Stimulated activated CD4-positive, alpha-beta T cell treated with anti-CD3 and anti-CD28 coated beads, Interleukin-12 subunit alpha, Interleukin-12 subunit beta, amount 100 ng/mL, for 4 hours (primary cell): Measurements from ENCODE around the gene IKZF1.

Source experiments
- DNase-seq: peaks from one replicate; pipeline ENCODE4 v3.0.0-alpha.2; 2020

Gene IKZF1

DNA sequence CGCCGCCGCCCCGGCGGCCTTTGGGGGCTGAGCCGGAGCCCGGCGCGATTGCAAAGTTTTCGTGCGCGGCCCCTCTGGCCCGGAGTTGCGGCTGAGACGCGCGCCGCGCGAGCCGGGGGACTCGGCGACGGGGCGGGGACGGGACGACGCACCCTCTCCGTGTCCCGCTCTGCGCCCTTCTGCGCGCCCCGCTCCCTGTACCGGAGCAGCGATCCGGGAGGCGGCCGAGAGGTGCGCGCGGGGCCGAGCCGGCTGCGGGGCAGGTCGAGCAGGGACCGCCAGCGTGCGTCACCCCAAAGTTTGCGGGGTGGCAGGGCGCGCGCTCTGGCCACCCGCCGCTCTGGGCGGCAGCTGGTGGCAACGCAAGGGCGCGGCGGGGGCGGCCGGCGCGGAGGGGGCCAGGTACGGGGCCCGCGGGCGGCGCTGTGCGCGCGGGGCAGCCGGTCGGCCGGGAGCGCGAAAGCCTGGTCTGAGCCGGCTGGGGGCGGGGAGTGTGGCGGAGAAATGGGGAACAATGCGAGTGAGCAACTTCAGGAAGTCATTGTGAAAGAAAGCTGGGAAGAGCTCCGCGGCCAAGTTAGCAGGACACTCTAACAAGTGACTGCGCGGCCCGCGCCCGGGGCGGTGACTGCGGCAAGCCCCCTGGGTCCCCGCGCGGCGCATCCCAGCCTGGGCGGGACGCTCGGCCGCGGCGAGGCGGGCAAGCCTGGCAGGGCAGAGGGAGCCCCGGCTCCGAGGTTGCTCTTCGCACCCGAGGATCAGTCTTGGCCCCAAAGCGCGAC, at the start of gene IKZF1:
TSS of gene IKZF1 (plus strand) at position 588 of the 782 bp plus-strand sequence. CDS start 14,346 bp downstream, outside the sequence.
- peak; percentile 68 for DNase-seq

DNA sequence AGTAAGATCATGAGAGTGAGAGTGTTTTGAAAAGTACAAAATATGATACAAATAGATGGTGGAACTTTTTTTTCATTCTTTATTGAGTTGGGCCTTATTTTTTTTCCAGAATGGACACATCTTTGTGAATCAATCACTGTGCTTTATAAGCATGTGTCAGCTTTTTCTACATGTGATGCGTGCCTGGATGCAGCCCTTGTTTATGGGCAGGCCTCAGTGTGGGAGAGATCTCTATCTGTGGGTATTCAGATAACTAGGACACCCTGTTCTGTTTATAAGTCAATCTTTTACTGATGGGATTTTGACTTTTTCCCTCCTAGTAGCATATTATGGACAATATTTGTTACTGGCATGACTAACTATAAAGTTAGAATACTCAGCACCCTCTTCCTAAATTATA, 42.9 kb upstream of the IKZF1 start:
- DNase-seq = no peak

DNA sequence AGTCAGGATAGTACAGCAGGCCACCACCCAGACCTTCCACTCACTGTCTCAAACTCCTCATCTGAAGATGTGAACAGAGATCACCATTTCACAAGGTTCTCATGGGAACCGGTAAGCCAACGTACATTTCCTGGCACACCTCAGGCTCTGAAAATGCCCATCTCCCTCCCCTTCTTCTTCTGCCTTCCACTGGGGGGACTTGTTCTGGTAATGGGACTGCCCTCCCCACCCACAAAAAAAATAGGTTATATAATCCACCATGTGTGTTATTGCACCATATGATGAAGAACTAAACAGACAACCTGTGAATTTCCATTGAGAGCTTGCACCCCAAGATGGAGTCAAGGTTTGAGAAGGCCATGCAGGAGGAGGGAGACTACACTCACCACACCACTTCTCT, 42.1 kb upstream of the IKZF1 start:
- no peak for DNase-seq

DNA sequence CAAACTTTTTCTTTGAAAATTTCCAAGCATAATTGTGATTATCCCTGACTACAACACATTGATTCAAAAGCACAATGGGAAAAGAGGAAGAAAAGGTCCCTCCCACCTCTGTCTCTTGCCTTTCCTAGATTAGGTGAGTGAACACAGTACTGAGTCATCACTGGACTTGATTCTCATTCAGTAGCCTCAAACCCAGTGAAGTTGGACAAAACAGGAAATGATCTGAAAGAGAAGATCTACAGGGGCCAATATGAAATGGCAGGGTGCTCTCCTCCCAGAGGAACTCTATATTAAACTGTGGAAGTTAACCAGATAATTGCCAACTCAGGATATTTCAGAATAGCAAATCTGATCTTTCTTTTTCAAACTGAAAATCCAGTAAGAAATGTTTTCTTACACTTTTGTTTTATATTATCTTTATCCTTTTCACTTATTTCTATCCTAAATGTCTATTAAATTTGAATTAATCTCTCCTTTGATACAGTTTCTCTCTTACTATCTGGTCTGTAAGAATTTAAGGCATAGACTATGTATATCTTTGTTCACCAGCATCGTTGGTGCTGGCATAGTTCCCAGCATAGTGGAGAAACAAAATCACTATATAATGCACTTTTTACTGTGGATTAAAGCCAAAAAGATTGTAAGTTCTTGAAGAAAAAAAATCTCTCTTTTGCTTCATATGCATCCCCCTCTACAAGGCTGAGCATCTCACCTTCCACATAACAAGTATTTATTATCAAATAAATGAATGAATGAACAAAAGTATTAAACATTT, 41.4 kb upstream of the IKZF1 start:
- no peak for DNase-seq

DNA sequence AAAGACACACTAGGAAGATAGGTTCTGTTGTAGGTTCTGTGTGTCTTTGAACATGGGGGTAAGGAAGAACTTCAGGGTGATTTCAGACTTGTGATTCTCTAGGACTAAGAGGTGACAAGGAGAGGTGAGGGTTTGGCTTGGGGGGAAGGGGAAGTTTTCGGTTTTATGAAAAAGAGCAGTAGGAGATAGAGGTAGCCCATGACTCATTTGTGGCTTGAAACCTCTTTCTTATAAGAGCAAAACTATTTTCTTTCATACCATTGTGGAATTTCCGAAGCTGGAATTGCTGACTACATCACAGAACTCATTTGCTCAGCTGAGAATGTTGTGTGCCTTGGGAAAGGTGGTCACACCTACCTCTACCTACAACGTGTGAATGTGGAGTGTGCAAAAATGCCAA, 39.6 kb upstream of the IKZF1 start:
- no peak for DNase-seq

DNA sequence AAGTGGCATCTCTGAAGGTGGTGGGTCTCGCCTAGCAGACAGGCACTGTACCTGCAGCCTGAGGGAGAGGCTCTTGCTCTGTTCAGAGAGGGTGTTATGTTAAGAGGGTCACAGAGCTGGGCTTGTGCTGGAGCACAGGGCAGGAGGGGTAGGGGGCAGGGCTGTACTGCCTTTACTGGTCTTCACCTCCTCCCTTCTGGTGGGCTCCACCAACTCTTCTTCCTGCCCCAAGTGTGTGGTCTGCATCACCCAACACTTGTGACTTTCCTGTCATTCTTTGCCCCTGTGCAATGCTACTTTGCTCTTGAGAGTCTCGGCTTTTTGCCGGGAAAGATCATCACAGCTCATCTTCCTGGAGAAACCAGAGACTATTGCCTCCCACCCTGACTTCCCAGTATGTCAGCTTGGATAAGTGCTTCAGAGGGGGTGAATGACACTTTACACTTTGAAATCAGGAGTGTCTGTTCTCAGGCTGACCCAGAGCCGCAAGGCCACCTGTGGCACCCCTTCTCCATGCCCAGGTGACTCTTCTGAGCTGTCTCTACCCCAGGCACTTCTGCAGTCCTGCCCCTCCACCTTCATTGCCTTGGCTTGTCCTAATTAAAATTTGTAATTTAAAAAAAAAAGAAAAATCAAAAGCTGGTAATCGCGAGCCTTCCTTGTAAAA, 38.4 kb upstream of the IKZF1 start:
- DNase-seq = no peak

DNA sequence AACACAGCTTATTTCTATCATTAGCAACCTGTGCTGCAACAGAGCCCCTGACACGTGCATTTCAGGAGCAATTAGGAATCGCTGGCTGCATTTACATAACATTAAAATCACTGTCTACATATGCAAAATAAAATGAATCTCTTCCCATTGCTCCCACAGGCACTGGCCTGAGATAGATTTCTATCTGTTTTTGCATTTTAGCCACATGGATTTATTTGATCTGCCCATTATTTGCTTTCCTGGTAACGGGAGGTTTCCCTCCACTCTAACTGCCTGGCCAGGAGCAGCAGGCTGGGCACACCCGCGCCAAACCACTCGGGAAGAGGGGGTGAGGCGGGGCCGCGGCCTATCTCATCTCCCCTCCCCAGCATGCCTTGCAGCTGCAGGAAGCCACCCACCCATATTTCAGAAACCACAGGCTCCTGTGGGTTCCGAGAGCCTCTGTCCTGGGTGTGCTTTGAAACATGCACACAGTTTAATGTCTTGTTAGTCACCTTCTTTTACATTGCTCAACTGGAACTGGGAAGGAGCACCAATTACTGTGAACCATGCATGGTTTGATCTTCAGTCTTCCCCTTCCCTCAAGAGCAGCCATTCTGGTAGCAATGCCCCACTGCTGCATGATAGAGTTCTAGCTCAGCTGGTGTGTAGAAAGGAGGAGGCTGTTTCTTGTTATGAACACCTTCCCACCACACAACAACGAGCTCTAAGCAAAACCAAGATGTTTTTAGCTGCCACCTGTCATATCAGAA, 37.7 kb upstream of the IKZF1 start:
- peak; percentile 61 for DNase-seq

DNA sequence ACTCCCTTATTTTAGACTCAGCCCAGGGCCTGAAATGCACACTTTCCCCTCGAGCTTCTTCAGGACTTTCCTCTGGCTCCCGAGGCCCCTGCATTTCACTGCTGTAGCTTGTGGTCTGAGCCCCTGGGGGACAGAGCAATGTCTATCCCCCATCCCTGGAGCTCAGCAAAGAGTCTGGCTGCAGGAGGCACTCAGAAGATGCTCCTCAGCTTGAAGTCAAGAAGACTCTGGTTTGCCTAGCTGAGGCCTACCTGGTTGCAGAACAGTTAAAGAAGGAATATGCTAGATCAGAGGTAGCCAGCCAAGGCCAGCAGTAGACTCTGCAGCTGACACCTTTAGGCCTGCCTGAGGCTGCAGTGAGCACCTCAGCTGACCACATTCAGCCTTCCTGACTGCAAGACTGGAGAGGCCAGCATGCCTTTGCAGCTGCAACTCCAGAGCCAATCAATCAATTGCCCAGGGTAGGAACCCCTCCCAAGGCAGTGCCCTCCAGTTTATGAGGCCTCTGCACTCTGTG, 36.9 kb upstream of the IKZF1 start:
- no peak for DNase-seq

DNA sequence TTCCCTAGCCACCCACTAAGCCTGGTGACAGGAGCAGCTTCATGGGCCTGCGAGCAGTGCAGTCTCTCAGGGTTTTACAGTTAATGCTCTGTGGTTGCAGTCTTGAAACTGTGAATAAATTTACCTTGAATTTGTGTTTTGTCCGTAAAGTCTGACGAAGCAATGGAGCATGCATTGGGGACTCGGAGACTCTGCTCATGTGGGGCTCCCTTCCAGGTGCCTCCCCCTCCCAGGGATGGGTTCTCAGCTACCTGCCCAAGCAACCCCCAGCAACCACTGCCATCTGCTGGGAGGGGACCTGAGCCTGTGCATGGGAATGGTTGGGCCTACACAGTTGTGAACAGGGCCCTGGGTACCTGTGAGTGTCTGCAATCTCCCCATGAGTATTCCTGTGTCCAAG, 36.3 kb upstream of the IKZF1 start:
- DNase-seq = no peak

DNA sequence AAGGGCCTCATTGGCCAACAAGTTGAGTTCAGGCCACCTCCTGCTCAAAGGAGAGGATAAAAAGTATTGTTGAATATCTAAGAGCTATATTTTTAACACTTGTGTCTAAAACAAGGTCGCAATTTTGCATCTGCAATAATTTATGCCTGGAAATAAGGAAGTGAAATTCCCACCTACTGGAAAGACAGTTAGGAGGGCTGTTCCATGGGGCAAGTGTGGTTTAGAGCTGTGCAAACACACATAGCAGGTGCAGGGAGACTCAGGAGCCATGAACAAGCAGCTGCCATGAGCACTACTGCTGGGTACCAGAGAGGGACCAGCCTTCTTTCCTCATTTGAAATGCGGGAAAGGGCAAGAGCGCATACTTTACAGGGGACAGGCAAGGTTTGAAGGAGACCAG, 35.5 kb upstream of the IKZF1 start:
- DNase-seq = no peak

DNA sequence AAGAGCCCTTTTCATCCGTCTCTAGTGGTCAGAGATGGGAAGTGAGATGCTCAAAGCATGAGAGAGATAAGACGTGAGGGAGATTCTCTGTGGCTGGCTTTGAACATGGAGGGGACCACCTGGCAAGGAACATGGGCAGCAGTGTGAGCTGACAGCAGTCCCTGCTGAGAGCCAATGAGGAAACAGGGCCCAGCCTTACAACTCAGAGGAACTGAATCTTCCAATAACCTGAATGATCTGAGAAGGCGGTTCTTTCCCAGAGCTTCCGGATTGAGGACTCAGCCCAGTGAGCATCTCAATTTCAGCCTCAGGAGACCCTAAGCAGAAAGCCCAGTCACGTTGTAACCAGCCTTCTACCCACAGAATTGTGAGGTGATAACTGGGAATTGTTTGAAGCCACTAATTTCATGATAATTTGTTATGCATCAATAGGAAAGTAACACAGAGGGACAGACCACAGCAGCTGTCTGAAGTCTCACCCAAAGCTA, 33.9 kb upstream of the IKZF1 start:
- no peak for DNase-seq

DNA sequence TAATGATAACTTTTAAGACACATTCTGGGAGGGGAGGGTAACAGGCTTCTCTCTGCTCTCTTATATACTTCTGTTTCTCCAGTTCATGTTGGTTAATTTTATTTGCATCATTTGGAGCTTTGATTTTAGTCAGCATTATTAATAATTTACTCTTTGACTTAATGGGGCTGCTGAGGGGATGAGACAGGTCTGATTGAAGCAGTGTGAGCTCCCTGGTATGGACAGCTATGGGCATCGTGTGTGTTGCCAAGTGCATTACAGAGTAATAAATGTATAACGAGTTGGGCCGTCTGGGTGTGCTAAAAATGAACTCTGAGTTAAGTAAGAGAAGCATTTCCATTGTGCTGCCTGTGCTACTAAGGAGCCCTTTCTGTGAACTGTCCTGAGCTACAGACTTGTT, 31.7 kb upstream of the IKZF1 start:
- DNase-seq = no peak

DNA sequence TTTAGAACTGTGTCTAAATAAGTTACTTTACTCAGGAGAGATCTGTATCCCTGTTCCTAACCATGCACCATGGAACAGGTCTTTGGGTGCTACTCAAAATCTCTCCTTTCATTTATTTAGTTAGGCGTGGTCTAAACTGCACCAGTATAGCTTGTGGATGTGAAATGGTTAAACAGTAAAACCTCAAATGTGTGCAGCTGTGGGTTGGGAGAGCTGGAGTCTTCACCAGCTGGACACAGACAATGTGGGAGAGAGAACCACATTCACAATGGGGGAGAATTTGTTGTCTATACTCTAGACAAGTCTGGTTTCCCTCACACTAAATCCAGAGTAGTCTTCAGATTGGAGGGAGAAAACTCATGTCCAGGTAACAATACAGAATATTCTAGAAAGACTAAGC, 31.2 kb upstream of the IKZF1 start:
- DNase-seq = no peak

DNA sequence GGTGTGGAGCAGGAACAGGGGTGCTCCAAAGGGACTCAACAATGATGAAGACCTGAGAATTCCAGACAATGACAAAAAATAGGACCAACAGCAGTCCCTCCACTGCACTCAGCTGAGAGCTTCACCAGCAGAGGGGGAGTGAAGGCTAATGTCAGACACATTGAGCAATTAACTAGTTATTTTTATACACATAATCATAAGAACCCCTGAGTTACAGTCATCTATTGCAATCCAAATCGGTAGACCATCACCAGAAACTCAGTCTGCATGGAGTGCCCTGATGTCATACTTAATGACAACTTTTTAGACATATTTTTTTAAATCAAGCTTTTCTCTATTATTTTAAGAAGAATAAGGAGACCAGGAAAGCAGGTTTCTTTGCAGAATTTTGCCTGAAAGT, 30.6 kb upstream of the IKZF1 start:
- no peak for DNase-seq

DNA sequence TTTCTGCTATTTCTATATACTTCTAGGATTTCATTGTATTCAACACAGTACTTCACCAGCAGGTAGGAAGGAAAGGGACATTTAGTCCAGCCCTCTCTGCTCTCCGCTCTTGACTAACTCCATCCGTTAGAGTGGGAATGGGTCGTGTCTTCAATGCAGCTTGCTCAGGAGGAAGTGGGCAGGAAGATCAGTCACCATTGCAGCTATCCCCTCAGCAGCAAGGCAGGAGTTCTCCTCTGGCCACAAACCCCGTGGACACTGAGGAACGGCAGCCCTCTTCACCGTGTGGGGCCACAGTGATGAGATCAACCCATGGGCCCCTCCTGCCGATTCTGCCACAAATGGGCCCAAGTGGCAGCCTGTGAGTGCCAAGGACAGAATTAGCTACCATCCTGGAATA, 30.2 kb upstream of the IKZF1 start:
- no peak for DNase-seq

DNA sequence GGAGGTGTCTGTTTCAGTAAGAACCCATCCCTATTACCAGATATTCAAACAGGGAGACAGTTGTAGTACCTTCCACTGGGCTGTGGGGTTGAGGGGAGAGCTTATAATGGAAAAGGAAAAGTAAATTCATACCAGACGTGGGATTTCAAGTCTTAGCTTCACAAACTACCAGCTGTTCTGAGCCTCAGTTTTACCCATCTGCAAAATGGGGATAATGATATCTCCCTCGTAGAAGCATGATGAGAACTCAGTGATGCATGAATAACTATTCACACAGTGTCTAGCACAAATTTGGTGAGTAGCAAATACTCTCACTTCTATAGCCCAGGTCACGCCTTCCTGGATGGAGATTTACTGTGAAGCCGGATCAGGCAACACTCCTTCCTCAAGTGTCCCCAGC, 29.1 kb upstream of the IKZF1 start:
- DNase-seq = no peak

DNA sequence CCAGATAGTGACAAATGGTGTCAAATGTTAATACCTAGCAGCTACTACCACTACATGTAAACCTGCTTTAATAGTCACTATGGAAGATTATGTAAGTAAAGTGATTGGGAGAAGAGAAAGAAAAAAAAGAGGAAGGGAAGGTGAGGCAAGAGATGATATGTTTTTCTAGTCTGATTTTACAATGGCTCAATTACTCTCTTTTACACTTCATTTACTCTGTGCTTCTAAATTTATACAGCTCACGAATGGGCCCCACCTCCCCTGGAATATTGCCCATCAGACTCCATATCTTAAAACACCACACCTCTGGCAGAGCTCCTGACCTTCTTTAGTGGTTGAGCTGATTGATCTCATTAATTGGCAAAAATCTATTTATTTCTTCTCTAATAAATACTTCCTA, 28.0 kb upstream of the IKZF1 start:
- DNase-seq = no peak

DNA sequence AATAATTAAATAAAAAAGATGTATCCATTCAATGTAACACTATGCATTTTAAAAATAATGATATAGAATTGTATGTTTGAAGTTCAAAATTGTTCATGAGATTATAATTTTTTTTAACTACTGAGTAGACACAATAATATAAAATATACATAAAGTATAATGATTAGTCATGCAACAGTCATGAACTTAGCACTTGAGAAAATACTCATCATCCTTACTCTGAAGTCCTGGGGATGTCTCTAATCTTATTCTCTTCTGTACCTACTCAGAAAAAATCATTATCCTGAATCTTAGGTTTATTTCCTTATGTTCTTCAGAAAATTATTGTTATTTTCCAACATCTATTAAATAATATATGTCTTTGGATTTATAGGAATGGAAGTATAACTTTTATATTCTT, 26.4 kb upstream of the IKZF1 start:
- DNase-seq = no peak

DNA sequence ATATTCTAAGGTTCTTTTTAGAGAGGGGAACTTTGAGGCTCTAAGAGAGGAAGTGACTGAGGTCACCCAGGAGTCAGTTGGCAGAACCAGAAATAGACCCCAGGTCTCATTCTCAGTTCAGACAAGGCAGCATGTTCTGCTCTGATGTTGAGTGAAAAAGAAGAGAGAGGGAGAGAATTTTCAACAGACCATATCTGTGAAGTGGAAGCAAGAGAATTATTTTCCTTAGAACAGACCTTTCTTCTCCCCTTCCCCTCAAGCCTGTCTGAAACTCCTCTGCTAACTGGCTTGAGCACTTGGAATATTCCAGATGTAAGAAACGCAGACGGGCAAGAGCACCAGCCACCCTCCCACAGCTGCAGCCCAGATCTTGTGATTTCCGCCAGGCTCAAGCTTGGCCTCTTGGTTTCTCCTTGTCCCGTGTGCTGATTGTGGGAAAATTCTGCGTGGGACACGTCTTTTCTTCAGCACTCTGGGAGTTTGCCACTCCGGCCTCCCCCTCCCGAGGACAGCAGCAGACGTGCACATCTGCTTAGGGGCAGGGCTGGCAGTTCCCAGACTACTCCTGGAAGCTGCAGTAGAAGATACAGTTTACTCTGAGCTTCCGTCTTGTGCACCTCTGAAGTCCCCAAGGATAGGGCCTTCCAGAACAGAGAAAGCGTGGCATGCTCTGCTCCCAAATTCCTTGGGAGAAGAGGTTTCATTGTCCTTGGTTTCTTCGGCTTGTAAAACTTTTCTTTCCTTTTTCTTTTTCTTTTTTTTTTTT, 22.7 kb upstream of the IKZF1 start:
- no peak for DNase-seq

DNA sequence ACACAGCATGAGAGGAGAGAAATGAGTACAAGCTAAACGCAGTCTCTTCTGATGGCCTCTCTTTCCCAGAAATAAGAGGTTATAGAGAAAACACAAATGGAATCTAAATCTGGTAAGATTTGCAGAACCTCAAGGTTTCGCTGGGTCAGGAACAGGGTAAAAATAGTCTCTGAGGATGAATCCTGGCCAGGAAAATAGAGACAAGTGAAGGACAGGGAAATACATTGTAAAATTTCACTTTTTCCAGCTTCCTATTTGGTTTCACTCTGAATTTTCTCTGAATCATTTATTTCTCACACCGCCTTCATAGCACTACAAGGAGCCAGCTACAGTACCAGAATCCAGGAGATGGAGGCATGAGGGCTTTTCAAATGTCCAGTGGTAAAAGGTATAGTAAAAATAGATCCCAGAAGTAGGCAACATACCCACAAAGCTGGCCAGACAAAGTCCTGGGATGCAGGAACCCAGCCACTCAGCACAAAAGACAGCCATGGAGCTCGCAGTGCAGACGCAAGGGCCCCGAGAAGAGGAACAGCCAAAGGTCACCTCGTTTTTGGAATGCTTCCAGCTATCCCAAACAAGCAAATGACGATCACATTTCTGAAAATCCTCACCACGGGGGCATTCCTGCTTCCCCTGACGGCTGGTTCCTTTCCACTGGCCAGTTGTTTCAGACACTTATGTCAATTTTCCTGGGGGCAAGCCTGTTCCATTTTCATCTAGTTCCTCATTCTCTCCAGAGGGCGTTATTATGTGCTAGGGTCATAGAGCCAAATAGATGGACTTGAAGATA, 21.5 kb upstream of the IKZF1 start:
- no peak for DNase-seq

DNA sequence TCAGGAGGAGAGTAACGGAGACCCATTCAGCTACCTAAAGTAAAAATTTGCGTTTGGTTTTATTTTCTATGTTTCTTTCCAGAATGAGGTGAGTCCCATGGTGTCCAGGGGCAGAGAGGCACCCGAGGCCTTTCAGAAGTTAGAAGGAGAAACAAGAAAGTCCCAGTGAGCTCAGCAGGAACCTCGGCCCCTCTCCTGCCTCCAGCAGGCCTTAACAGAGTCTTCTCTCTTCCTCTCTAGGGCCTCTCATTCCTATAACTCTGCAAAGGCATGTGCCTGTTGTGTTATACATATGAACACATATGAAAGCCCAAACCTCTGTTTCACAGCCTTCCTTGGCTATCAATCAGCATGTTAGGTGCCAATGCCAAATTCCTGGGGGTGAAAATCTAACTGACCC, 20.8 kb upstream of the IKZF1 start:
- no peak for DNase-seq
